GM21367 (cell line): ENCODE data around the gene ABCA4.

Experiments
- ATAC-seq: cut with Tn5 transposase; IDR thresholded peaks from one replicate; pipeline ENCODE4 v1.9.1; 2021; ENCODE audit not compliant: unreplicated experiment

The ABCA4 gene

GRCh38 chr1:94124538-94124937 is 3.6 kb upstream of the ABCA4 start:
- ATAC-seq, result no peak

DNA sequence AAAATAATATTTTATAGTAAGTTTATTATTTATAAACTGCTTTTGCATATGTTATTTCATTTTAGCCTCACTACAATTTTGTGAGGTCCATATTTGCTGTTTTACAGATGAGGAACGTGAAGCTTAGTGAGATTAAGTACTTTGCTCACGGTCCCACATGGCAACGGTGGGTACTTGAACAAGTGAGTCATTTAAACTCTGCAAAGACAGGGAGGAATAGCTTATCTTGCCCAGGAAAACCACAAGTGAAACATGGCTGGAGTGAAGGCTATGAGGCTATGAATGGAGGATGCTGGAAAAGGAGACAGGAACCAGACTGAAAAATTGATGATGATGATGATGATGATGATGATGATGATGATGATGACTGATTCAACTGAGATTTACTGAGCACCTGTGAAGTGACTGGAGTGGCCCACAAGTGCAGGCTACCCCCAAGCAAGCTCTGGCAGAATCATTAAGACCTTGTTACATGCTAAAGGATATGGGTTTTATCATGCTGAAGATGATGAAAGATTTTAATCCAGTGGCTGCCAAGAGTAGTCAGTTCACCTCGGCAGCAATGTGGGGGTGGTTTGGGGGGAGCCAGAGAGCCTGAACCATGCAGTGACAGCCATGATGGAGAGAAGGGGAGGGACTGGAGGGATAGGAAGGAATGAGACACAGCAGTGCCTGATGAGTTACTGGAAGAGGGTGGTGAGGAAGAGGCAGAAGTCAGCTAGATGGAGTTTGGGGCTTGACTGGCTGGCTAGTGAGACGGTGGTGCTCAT is 1.4 kb upstream of the ABCA4 start:
- ATAC-seq, result no peak

DNA sequence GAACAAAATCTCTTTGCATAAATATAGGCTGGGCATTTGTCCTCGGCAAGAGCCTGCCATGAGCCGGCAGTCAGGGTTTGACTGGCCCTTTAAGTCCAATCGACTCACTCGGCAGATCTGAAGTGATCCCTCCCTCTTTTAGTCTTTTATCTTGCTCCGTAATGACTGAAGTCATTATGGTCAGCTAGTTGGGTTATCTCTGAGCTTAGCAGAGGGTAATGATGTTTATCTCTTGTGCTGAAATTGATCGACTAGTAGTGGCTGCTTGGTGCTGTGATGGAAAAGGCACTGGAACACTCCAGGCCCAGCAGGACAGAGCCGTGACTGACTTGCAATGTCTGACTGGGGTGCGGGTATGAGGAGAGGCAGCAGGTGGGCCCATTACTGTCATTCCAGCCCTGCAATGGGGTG is 468 bp upstream of the ABCA4 start:
- ATAC-seq, result no peak

DNA sequence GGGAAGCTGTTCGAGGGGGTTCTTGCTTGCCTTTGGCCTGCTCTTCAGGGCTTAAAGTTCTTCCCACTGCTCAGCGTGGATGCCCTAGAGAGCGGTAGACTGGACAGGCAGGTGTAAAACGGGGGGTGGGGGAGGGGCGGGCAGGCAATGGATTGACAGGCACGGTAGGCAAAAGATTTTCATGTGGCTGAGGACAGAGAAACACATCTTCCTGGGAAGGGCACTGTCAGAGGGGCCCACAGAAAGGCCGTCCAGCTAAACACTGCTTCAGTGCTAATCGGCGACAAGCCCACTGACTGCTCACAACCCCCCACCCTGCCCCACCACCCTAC is 412 bp downstream of the ABCA4 start:
- ATAC-seq, result no peak

GRCh38 chr1:94119796-94120569 is 965 bp downstream of the ABCA4 start:
- no peak for ATAC-seq

DNA sequence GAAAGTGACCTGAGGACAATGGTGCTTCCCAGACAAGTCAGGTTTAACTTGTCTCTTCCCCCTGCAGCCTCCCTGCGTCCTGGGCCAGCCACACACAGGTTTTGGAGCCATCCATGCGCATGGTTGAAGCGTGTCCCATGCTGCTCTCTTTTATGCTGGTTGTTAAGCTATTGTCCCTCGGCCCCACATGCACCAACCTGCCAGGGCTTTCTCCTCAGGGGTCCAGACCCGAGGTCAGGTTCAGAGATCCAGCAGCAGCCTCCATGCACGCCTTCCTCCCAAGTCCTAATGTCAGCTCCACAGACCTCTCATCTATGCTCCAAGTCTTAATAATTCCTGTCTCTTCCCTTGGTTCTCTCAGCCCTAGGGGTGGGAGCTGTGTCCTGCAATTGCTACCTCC is 1.6 kb downstream of the ABCA4 start:
- no peak for ATAC-seq

DNA sequence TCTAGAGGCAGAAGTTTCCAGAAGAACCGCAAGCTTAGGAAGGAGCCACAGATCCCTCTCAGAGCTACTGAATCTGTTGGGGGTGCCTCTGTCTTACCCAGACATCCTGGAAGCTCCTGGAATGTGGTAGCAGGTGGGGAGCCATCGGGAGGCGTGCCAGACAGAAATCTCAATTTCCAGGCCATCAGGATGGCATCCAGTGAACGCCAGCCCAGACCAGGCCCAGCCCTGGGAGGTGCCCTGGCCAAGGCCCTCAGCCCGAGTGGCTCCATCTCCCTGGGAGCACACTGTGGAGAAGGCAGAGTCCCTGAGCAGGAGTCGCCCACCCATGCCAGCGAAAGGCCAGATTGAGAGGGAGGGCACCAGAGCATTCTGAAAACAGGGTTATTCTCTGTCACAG is 2.5 kb downstream of the ABCA4 start:
- ATAC-seq, result no peak

DNA sequence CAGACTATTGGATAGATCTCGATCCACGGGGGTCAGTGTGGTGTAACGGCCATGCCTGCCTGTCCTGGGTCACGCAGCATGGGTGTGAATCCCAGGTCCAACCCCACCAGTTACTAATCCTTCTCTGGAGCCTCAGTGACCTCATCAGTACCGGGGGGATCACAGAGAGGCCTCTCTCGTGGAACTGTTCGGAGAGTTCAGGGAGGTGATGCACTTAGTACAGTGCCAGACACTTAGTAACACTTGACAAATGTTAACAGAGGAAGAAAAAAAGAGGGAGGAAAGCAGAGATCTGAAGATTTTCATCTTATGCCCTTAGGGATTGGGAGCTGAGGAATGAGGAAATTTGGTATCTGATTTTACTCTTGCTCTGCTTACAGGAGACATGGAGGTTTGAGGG is 2.9 kb downstream of the ABCA4 start:
- ATAC-seq, result no peak

GRCh38 chr1:94117259-94117851 is 3.6 kb downstream of the ABCA4 start:
- no peak for ATAC-seq

DNA sequence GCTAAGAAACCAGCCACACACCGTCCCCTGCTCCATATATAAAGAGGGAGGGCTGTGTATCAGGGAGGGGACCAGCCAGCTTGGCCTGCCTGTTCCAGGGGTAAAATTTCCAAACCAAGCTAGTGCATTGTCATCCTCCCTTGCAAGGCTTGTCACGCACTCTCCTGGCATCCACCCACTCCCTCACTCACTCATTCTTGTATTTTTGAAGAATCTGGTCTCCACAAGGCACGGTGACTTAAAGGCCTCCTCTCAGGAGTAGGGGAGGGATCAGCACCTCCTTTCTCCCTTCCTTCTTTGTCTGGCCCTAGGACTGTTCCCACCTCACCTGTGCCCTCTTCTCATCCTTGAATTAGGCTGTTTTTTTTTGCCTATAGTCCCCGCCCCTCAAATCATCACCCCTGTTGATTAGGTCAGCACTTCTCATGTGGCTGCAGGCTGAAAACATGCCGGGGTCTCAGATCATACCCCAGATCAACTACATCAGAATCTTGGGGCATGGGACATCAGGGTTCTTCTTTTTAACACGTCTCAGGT is 5.0 kb downstream of the ABCA4 start:
- ATAC-seq, result no peak

DNA sequence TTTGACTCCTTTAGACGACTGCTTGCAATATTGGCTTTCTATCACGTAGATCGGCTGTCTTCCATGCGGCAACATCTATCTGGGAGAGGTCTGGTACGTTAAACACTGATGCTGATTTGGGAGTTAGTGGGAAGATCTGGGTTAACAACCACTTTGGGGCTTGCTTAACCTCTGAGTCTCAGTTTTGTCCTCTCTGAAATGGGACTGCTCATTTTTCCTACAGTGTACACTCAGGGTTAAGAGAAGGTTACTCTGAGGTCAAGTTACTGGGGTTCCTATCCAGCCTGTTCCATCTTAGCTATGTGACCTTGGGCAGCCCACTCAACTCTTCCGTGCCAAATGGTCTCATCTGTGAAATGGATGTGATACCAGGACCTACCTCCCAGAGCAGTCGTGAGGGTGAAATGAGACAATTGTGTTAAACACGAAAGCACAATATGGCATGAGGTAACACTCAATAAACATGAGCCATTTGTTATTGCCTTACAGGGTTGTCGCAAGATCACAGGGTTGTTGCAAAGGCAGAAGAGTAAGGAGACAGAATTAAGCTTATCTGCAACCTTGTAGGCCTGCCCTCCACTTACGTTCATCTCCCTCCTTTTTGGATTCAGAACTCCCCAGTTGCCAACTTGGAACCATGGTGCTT is 5.6 kb downstream of the ABCA4 start:
- no peak for ATAC-seq

GRCh38 chr1:94113589-94114226 is 7.2 kb downstream of the ABCA4 start:
- ATAC-seq, result no peak

GRCh38 chr1:94111879-94112278 is 9.1 kb downstream of the ABCA4 start:
- no peak for ATAC-seq

- no peak for ATAC-seq
Observed at GRCh38 chr1:94110946-94111740, 9.8 kb downstream of the ABCA4 start.

DNA sequence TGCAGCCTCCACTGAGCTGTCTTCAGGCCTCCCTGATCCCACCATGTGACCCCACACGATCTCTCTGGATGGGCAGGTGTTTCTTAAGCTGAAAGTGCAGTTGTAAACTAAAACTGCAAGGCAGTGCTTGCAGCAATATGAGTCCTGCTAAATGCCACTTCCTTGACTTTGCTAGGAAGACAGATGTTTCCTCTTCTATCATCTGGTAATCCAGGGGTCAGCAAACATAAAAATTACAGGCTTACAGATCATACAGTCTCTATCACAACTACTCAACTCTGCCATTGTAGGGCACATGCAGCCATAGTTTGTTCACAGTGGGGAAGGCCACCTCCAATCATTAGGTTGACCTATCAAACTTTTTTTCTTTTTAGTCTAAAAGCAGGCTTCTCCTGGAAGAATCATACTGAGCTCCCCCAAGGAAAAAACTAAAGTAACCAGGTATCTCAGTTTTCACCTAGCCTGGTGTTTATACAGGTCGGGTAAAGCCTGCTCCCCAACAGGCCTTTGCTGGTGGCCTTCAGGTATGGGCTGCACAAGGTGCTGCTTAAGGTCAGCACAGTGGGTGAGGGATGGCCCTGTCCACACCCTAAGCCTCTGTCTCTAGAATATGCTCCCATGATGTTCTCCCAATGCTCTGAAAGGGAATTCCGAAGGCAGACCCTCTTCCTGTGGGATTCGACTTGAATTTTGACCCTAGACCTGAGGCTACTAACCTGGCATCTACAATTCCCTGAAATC is 10.8 kb downstream of the ABCA4 start:
- no peak for ATAC-seq

DNA sequence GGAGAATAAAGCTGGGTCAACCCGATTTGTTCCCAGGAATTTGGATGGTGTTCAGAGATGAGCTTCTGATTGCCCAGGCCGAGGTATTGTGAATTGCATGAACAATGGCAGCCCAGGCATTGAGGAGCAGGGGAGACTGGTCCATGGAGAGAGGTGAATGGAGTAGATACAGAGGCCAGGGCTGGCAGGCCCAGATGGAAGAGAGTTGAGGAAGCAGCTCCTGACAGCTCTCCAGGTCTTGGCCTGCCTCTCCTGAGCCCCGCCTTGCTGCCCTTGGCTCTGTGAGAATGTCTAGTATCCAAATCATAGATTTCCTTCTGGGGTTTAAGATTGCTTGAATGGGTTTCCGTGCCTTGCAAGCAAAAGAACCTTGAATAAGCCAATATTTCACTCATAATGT is 11.5 kb downstream of the ABCA4 start:
- no peak for ATAC-seq

- no peak for ATAC-seq
Observed at GRCh38 chr1:94107141-94107540, 13.8 kb downstream of the ABCA4 start.

- no peak for ATAC-seq
Observed at GRCh38 chr1:94106716-94107115, 14.2 kb downstream of the ABCA4 start.

GRCh38 chr1:94105957-94106529 is 14.9 kb downstream of the ABCA4 start:
- ATAC-seq, result no peak
